DMS 273 (cell line): ENCODE data around the gene TRERF1.
"Not testable (repeated sequence)": the region's sequence is repeated elsewhere in the genome, so short reads cannot be mapped to it uniquely, and the experiment has no call there.

ENCODE experiments used
- DNase-seq: peaks from one replicate; lab custom pipeline; 2025; ENCODE audit not compliant: unreplicated experiment; lab: John Stamatoyannopoulos, UW

TRERF1 gene

DNA sequence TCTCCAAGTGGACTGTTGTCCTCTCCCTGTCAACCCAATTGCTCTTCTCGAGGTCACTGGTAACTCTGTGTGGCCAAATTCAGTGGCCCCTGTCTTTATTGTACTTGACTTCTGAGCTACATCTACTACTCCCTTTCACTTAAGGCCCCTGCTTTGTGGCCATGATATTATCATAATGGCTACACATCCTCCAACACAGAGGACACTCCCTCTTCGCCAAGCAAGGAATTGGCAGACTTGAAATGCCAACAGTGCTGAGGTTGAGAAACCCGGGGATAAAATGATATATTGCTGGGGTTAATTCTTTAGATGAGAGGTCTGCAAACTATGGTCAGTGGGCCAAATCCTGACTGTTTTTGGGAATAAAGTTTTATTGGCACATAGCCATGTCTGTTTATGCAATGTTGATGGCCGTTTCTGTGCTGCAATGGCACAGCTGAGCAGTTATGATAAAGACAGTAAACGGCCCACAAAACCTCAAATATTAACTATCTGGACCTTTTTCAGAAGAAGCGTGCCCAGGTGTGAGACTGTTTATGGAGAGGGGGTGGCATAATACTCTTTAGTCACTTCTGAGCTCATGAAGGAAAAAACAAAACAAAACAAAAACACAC lies 222.1 kb downstream of the TRERF1 start:
- no peak for DNase-seq

- DNase-seq = no peak
Measured at GRCh38 chr6:42228305-42228704, 223.4 kb downstream of the TRERF1 start.

DNA sequence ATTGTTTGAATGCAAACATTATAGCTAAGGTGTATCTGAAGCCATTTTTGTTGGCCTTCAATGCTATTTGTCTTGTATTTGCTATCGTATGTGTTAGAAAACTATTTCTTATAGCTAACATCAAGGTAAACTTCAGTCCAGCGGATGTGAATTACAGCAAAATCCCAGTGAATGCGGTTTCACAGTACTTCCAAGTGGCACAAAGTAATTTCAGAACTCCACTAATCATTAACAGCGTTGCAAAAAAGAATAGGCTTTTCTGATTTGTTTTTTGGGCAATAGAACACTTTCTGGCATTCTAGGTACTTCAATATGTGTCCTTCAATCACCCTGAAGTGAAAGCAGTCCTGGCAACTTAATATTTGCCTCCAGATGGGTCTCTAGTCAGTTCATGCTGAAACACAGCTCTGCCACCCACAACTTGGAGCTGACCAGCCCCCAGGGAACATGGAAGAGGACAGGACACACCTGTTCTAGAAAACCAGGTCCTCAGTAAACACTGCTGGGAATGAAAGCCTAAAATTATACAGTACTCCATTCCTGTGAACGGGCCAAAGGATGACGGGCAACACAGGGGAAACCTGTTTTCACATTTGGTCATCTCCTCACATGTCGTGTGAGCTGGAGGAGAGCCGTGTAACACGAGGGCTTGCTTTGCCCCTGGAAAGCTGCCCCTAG lies 224.4 kb downstream of the TRERF1 start:
- DNase-seq = no peak

- DNase-seq = no peak
Measured at GRCh38 chr6:42226645-42227143, 225.0 kb downstream of the TRERF1 start.

GRCh38 chr6:42226161-42226611 lies 225.5 kb downstream of the TRERF1 start:
- DNase-seq = no peak

- DNase-seq = no peak
Measured at GRCh38 chr6:42225419-42225818, 226.3 kb downstream of the TRERF1 start.

- no peak for DNase-seq
Measured at GRCh38 chr6:42225029-42225339, 226.7 kb downstream of the TRERF1 start.

DNA sequence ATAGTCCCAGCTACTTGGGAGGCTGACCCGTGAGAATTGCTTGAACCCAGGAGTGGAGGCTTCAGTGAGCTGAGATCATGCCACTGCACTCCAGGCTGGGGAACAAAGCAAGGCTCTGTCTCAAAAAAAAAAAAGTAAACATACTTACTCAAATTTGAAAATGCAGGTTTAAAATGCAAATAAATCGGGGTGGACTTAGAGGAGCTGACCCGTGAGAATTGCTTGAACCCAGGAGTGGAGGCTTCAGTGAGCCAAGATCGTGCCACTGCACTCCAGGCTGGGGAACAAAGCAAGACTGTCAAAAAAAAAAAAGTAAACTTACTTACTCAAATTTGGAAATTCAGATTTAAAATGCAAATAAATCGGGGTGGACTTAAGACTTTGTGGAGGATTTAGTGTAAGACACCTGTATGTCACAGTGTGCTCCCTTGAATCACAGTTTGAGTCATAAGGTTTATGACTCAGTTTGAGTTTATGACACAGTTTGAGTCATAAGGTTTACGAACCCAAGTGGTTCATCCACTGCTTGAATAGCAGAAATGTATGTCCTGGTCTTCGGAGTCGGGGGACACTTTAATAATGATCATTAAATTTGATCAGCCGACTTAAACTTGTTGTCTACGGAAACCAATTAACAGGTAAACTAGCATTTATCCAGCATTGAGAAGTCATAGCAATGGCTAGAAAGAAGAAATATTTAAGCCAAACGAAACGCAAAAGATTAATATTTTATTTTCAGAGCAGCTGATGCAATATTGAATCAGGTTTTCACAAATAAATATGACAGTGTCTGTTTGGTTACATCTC lies 227.3 kb downstream of the TRERF1 start:
- DNase-seq = no peak

DNA sequence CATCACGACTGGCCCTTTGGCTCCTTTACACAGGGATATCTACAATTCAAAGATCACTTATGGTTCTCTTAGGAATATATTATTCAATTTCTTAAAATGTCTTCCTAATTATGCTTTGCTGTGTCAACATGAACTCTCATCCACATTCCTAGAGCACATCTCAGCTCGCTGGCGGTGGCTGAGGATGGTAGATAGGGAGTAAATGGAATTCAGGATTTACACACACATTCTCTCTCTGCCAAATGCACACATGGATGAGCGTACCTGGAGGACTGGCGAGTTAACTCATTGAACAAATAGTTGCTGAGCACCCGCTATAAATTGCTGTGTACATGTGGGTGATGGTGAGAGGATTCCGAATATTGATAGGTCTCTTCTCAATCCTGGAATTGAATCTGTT lies 229.3 kb downstream of the TRERF1 start:
- DNase-seq = no peak

DNA sequence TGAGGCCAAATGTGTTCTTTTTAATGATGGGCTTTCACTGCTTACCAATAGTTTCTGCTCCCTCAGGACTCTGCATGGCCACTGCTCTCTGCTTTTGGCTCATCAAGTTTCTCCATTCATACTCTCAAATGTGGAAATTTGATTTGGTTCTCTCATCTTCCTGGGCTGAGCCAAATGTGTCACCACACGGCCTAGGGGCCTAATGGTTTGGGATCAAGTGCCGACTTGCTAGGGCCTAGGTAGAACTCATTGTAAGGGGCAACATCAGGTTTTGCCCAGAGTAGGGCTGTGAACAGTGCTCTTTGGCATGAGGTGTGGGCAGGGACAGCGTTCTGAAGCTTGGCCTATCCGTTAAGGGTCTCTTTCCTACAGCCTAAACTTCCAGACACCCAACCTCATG lies 230.2 kb downstream of the TRERF1 start:
- no peak for DNase-seq

DNA sequence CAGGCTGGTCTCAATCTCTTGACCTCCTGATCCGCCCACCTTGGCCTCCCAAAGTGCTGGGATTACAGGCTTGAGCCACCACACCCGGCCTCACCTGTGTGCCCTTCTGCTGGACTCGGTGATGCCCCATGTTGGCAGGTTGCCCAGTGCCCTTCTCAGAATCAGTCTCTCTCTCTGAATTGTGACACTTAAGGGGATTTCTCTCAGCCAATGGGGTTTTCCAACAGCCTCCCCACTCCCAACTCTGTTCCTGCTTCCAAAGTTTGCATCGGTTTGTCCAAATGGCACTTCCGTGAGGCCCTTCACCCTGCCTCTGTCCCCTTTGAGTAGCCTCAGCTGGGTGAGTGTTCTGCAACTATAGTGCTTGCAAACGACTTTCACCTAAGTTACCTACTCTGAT lies 230.9 kb downstream of the TRERF1 start:
- DNase-seq = no peak

- DNase-seq = peak; percentile 98
Measured at GRCh38 chr6:42217519-42218367, 234.0 kb downstream of the TRERF1 start, which contains the start of gene MRPS10. Gene MRPS10 (minus strand): TSS chr6:42217861. CDS start chr6:42217849, 12 bp downstream.

DNA sequence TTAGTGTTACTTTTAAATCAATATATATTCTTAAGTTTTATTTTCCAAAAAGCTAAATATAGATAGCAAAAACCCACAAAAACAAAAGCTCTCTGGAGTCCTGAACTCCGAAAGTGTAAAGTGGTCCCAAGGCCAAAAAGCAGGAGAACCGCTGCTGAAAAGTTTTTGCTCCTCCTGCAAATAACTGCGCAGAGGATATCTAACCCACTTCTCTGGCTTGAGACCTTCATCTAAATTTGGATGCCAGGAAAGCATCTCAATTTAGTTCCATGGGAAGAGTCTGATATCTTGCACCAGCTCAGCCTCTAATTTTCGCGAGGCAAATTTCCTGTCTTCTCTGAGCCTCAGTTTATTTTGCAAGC lies 234.6 kb downstream of the TRERF1 start:
- DNase-seq = peak; percentile 43

DNA sequence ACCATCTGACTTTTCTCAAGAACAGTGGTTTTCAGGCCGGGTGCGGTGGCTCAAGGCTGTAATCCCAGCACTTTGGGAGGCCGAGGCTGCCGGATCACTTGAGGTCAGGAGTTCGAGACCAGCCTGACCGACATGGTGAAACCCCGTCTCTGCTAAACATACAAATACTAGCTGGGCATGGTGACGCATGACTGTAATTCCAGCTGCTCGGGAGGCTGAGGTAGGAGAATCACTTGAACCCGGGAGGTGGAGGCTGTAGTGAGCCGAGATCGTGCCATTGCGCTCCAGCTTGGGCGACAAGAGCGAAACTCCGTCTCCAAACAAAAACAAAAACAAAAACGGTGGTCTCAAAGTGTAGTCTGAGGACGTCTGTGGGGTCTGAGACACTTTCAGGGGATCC lies 235.2 kb downstream of the TRERF1 start:
- DNase-seq = not testable (repeated sequence)

GRCh38 chr6:42212442-42212841 lies 239.3 kb downstream of the TRERF1 start:
- DNase-seq = no peak

DNA sequence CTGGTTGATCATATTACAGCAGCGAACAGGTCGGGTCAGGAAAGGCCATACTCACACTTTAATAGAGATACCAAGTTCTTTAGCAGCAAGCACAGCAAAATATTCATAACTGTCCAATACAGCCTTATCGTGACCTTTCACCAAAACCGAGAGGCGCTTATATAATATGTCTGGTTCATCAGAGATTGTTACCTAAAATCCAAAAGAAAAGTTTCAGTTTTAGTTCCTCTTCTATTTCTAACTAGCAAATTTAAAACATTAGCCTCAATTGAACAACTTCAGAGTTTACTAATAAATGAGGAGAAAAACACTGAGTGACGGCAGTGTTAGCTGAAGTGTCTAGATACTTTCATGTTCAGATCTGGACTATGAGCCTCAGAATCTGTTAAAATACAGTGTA lies 240.0 kb downstream of the TRERF1 start:
- no peak for DNase-seq

GRCh38 chr6:42210551-42210950 lies 241.2 kb downstream of the TRERF1 start:
- peak; percentile 83 for DNase-seq

GRCh38 chr6:42207559-42207958 lies 244.2 kb downstream of the TRERF1 start:
- not testable (repeated sequence) for DNase-seq

GRCh38 chr6:42204768-42205282 lies 246.9 kb downstream of the TRERF1 start:
- DNase-seq = no peak

- DNase-seq = no peak
Measured at GRCh38 chr6:42203183-42203582, 248.5 kb downstream of the TRERF1 start.
